HFF-Myc (cell line): Measurements from ENCODE around the gene RRAGA.
A peak's percentile ranks its signal among the peaks of the same experiment; 100 is the strongest.

ENCODE experiments used
- DNase-seq: peaks from one replicate; pipeline ENCODE4 v3.0.0-alpha.2; 2011; ENCODE audit warnings: low read depth; ENCODE audit errors: extremely low read depth
- H3K4me3 ChIP-seq: replicated peaks from 2 replicates; pipeline ENCODE4 v1.5.1; 2011; ENCODE audit warnings: low read depth, mild to moderate bottlenecking, control low read depth, low read length
- CTCF ChIP-seq: IDR thresholded peaks from 2 replicates; pipeline ENCODE4 v1.5.1; 2012; ENCODE audit warnings: mild to moderate bottlenecking, low read depth, low read length, control low read depth; ENCODE audit errors: missing control alignments

The RRAGA gene

GRCh38 chr9:19036611-19037010 lies 12.6 kb upstream of the RRAGA start:
- H3K4me3 ChIP-seq = no peak overlapping the region
- no peak for TF ChIP-seq CTCF
- DNase-seq = no peak

GRCh38 chr9:19049917-19050636 lies 850 bp downstream of the RRAGA start:
- peak overlapping the region; percentile 91 for H3K4me3 ChIP-seq
- no peak for DNase-seq
- TF ChIP-seq CTCF = no peak

GRCh38 chr9:19050637-19051591 lies 1.7 kb downstream of the RRAGA start:
- no peak for TF ChIP-seq CTCF
- H3K4me3 ChIP-seq = peak overlapping the region; percentile 91
- DNase-seq = no peak

- no peak for TF ChIP-seq CTCF
- no peak overlapping the region for H3K4me3 ChIP-seq
- no peak for DNase-seq
These were observed 7.8 kb downstream of the RRAGA start for GRCh38 chr9:19057033-19057432.

DNA sequence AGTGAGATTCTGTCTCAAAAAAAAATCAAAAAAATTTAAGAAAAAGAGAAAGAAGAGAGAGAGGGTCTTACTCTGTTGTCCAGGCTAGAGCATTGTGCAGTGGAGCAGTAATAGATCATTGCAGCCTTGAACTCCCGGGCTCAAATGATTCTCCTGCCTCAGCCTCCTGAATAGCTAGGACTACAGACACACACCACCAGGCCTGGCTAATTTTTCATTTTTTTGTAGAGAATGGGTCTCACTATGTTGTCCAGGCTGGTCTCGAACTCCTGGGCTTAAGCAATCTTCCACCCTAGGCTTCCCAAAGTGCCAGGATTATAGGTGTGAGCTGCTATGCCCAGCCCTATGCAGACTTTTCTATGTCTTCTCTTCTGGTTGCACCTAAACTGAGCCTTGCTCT lies 25.0 kb downstream of the RRAGA start:
- TF ChIP-seq CTCF = no peak

DNA sequence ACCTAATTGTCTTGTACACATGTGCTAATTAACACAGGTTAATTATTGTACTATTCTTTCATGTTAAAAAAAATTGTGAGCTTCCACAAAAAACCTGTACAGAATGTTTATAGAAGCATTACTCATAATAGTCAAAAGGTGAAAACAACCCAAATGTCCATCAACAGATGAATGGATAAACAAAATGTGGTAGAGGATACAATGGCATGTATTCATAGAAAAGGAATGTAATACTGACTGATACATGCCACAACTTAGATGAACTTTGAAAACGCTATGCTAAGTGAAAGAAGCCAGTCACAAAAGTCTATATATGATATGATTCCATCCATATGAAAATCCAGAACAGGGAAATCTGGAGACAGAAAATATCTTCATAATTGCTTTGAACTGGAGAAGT lies 25.6 kb downstream of the RRAGA start:
- no peak for DNase-seq
- no peak overlapping the region for H3K4me3 ChIP-seq

More for the DNA sequence above, 25.0 kb downstream of the RRAGA start:
- DNase-seq = no peak
- H3K4me3 ChIP-seq = no peak overlapping the region

More for the DNA sequence above, 25.6 kb downstream of the RRAGA start:
- TF ChIP-seq CTCF = no peak
